KG1 (cell line): ENCODE results near the gene PCDHGA7.
"Not testable (repeated sequence)": the region's sequence is repeated elsewhere in the genome, so short reads cannot be mapped to it uniquely, and the experiment has no call there.

Experiments
- DNase-seq: peaks from one replicate; lab custom pipeline; 2025; lab: John Stamatoyannopoulos, UW

Gene PCDHGA7

DNA sequence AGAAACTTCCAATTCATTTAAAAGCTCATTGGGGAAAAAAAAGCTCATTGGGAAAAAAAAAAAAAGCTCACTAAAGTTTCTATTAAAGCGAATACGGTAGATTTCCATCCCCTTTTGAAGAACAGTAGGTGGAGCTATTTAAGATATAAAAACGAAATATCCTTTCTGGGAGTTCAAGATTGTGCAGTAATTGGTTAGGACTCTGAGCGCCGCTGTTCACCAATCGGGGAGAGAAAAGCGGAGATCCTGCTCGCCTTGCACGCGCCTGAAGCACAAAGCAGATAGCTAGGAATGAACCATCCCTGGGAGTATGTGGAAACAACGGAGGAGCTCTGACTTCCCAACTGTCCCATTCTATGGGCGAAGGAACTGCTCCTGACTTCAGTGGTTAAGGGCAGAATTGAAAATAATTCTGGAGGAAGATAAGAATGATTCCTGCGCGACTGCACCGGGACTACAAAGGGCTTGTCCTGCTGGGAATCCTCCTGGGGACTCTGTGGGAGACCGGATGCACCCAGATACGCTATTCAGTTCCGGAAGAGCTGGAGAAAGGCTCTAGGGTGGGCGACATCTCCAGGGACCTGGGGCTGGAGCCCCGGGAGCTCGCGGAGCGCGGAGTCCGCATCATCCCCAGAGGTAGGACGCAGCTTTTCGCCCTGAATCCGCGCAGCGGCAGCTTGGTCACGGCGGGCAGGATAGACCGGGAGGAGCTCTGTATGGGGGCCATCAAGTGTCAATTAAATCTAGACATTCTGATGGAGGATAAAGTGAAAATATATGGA lies 48.0 kb downstream of the PCDHGA7 start, which contains the start of gene PCDHGA12:
Gene PCDHGA12 (plus strand): TSS at position 176 of the 782 bp plus-strand sequence. CDS start 253 bp downstream, at position 429.
- DNase-seq, result no peak

DNA sequence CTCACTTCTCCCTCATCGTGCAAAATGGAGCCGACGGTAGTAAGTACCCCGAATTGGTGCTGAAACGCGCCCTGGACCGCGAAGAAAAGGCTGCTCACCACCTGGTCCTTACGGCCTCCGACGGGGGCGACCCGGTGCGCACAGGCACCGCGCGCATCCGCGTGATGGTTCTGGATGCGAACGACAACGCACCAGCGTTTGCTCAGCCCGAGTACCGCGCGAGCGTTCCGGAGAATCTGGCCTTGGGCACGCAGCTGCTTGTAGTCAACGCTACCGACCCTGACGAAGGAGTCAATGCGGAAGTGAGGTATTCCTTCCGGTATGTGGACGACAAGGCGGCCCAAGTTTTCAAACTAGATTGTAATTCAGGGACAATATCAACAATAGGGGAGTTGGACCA lies 48.7 kb downstream of the PCDHGA7 start:
- DNase-seq, result no peak

GRCh38 chr5:141432308-141432707 lies 49.8 kb downstream of the PCDHGA7 start:
- not testable (repeated sequence) for DNase-seq

DNA sequence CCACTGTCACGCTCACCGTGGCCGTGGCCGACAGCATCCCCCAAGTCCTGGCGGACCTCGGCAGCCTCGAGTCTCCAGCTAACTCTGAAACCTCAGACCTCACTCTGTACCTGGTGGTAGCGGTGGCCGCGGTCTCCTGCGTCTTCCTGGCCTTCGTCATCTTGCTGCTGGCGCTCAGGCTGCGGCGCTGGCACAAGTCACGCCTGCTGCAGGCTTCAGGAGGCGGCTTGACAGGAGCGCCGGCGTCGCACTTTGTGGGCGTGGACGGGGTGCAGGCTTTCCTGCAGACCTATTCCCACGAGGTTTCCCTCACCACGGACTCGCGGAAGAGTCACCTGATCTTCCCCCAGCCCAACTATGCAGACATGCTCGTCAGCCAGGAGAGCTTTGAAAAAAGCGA lies 50.2 kb downstream of the PCDHGA7 start:
- DNase-seq, result not testable (repeated sequence)

- no peak for DNase-seq
Measured at GRCh38 chr5:141434006-141434405, 51.5 kb downstream of the PCDHGA7 start.
